Measurements from ENCODE around the gene ITGA11.

Gene ITGA11

DNA sequence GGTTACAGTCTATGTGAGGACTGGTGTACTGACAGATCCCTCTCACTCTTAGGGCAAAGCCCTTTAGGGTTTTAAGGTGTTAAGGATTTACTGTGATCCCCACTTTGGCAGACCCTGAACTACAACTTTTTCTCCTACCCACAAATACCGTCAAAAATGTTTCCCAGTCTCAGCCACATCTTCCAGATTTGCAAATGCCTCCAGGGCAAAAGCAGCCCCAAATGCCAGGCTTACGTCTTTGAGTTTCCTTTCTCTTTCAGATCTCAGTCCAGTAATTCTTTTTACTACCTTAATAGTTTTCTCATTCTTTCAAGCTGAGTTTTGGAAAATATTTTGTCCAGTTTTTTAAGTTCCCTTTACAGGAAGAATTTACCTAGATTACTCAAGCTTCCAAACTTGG is 13.4 kb upstream of the ITGA11 start:
- DNase-seq (ENCODE audit: low spot score): no peak

DNA sequence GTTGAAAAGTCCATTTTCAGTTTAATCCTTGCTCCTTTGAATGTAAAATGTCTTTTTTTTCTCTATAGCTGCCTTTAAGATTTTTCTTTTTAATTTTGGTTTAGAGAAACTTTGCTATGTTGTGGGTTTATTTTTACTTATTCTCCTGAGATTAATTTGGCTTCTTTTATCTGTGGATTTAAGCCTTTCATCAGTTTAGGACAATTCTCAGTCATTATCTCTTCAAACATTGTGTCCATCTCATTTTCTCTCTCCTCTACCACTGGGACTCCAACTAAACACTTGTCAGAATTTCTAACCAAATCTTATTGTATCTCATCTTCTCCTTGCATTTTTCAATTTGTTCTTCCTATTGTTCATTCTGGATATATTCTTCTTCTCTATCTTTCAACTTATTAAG is 12.4 kb upstream of the ITGA11 start:
- no peak for DNase-seq (ENCODE audit: low spot score)

DNA sequence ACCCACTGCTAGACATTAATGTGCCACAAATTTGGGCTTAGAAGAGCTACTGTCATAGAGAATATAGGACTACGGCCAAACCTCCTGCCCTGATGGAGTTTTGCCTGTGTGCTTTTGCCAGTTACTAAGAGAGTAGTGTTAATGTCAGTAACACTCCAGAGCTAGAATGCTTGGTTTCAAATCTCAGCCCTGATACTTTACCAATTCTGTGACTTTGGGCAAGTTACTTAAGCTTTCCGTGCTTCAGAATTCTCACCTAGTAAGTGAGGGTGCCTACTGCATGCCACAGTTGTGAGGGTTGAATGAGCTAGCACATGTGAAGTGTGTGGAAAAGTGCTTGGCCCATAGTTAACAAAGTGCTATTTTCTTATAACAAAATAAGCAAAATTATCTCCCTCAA is 10.9 kb upstream of the ITGA11 start:
- no peak for DNase-seq (ENCODE audit: low spot score)

DNA sequence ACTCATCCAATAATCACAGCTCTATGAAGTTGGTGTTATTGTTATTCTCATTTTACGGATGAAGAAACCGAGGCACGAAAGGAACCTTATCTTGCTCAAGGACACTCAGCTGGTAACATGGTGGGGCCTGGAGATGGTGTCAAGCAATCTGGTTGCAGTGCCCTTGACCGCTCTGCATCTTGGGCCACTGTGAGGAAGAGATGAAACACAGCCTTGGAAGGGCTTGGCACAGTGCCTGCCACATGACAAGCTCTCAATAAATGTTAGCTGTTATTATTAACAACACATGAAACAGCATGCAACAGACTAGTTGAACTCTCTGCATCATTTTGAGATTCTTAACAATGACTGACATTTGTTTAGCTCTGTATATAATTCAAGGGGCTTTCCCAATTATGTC is 10.1 kb upstream of the ITGA11 start:
- DNase-seq (ENCODE audit: low spot score): no peak

DNA sequence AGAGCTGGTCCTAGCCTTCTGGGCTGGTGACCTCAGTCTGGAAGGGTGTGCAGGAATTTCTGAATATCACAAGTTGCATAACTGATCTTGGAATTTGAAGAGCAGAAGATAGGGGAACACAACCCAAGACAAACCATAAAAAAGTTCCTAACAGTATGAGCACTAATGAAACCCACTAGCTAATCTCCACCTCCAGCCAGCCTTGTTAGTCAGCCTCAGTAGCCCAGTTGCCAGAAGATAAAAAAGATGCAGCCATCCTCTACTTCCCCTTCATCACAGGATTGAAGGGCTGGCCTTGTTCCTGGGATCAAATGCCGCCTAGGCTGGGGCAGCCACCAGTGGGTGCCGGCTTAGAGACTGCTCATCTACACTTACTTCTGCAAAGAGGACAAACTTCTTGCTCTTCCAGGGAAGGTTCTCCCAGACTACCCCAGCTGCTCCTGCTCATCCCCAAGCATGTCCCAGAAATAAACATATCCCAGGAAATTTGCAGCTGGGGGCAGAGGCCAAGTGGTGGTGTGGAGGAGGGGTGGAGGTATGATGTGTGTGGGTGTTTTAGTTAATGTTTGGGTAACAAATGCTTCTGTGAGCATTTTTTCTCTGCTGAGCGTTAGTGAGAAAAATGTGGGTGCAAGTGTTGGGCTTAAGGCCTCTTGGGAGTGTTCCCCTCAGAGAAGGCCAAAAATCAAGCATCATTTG is 9.2 kb upstream of the ITGA11 start:
- DNase-seq (ENCODE audit: low spot score): no peak

DNA sequence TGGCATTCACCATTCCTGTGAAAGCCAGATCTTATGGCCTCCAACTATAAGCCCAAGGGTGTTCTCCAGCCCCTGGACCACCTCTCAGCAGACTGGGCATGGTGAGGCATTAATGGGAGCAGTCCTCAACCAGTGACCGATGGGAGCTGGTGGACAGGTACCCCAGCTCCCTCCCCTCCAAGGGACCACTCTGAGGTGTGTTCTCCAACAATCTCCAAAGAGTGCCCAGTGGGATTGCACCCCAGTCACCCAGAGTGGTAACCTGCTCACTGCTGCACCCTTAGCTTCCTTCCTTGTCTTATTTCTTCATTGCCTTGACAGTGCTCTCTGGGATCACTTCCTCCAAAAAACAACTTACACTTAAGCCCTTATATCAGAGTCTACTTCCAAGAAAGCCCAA is 8.2 kb upstream of the ITGA11 start:
- DNase-seq (ENCODE audit: low spot score): no peak

DNA sequence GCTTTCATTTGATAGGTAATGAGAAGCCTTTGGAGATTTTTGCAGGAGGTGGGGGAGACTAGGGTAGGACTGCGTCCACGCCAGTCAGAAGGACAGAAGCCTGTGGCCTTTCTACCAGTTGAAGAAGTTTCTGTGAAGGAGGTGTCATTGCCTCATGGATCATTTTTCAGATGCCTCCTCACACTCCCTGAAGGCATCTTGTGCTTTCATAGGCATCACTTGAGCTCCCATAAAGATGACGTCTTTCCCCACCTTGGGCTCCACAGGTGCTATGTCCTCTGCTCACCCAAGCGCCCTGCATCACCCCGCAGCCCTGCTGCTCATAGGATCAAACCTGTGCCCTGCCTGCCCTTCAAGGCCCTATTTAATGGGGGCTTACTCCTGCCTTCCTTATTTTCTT is 7.5 kb upstream of the ITGA11 start:
- DNase-seq (ENCODE audit: low spot score): no peak

DNA sequence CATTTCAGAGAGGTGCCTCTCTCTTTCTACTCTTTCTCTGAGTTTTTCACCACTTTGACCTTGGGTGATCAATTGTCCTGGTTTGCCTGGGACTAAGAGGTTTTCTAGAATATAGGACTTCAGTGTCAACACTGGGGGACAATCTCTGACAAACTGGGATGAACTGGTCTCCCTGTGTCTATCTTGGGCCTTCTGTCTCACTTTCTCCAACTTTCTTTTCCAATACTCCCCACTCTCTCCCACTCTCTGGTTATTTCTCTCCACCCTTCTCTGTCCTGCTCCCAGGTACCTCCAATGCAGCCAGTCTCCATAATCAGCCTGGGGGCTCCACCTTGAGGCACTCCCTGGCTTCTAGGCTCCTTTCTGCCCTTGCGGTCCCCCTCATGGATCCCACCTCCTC is 4.7 kb upstream of the ITGA11 start:
- DNase-seq (ENCODE audit: low spot score): no peak

DNA sequence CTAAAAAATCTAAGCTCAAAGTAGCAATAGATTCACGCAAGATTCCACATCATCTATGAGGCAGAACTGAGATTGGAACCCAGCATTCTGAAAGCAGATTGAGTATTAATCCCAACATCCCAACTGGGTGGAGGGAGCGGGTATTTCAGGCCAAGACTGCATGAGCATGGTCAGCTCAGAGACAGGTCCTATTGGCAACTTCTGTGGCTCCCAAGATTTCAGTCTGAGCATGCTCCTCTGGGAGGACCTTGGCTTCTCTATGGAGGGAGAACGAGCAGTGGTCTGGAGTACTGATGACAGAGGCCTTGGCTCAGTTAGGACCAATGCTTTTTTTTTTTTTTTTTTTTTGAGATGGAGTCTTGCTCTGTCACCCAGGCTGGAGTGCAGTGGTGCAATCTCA is 4.0 kb upstream of the ITGA11 start:
- DNase-seq (ENCODE audit: low spot score): no peak

DNA sequence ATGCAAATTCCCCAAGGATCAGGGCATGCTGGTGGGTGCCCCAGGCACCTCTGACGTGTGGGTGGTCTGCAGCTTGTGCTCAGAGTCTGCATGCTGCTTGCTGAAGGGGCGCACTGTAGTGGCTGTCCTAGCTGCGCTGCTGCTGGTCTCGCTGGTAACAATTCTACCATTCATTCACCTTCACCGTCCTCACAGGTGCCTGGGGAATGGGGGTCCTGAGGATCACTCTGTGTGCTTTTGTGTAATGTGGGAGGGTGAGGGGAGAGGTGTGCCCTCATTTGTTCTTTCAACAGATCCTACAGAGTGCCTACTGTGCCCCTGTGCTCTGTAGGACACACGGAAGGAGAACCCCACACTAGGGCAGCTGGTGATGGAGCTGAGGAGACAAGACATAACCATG is 2.1 kb upstream of the ITGA11 start:
- no peak for DNase-seq (ENCODE audit: low spot score)

DNA sequence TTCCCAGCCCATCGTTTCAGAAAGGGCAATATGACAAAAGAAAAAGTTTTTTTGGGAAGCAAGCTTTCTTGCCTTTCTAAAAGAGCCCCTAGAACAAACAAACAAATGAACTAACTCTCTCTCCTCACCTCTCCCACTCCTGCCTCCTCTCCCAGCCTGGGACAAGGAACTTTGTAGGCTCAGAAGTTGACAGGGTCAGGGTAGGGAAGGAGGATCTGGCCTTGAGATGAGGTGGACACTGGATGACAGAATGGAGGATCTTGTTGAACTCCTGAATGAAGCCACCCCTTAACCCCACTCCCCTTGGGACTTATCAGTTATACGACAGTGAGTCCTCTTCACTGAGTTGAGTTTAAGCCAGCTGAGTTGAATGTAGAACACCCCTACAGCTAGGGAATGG is 1.6 kb upstream of the ITGA11 start:
- no peak for DNase-seq (ENCODE audit: low spot score)

DNA sequence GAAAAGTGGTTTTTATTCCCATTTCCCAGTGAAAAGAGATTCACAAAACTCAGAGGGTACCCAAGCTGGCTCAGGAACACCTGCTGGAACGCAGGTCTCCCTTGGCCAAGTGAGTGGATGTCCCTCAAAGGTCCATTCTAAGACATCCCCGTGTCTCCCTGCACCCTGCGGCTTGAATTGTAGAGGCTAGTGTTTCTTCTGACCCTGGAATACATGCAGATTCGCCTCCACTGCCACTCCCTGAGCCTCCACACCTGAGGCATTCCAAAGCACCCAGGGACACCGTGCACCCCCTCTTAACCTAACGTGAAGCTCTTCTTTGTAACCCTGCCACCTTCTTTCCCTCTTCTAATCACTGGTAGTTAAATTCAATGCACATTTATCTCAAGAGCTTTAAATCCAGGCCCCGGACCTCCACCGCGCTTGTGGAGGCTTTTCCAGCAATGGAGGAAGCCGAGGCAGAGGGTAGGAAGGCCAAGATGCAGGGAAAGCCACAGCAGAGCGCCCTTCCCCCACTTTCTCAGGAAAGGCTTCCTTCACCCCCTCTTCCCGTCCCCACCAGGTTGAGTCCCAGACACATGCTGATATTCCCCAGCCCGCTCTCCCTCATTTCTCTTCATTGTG is 590 bp upstream of the ITGA11 start:
- DNase-seq (ENCODE audit: low spot score): no peak

DNA sequence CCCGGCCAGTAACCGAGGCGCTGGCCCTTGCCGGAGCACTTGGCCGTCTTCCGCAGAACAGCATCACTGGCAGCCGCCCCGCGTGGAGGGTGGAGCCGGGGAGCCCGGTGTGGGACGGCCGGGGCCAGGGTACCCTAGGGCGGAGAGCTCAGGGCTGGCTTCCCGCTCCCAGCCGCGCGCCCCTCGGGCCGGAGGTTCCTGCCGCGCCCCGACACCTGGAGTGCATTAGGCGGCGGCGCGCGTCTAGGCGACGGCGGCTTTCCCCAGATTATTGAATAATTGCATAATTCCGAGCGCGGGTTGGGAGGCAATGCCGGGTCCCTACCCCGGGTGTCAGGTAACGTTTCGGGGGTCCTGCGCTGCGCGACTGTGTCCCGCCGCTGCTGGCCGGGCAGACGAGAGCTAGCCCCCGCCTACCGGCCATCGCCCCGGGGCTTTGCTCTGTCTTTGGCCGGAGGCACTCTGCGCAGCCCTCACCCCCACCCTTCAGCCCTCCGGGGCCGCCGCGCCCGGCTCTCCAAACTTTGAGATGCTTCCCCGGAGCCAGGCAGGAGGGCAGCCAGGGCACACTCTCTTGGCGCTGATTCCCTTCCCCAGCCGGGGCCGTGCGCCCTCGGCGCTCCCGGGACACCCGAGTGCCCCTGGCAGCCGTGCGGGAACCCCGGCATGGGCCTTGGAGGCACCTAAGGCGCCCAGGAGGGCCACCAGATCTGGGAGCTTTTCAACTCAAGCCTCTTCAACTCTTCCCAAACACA is 749 bp downstream of the ITGA11 start:
- no peak for DNase-seq (ENCODE audit: low spot score)

DNA sequence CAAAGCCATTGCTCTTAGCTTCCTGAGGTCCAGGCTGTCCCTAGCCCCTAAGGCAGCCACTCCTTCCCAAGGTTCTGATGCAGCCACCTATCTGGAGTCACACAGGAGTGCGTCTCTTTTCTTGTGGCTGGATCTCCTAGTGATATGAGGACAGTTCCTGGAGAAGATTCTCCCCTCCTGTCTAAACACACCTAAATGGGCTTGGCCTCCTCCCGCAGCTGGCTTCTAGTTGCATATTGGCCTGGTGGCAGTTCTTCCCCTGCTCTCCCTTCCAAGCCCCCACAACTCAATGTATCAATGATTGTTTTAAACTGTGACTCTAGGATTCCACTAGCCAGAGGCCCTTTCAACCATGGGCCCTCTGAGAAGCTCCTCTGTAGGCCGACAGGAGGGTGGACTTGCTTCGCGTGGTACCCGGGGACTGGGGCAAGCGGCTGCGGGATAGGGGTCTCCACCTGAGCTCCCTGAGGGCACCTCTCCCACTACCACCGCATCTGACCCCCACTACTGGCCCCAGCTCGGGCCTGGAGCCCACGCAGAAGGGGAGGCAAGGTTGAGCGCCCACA is 1.4 kb downstream of the ITGA11 start:
- no peak for DNase-seq (ENCODE audit: low spot score)

DNA sequence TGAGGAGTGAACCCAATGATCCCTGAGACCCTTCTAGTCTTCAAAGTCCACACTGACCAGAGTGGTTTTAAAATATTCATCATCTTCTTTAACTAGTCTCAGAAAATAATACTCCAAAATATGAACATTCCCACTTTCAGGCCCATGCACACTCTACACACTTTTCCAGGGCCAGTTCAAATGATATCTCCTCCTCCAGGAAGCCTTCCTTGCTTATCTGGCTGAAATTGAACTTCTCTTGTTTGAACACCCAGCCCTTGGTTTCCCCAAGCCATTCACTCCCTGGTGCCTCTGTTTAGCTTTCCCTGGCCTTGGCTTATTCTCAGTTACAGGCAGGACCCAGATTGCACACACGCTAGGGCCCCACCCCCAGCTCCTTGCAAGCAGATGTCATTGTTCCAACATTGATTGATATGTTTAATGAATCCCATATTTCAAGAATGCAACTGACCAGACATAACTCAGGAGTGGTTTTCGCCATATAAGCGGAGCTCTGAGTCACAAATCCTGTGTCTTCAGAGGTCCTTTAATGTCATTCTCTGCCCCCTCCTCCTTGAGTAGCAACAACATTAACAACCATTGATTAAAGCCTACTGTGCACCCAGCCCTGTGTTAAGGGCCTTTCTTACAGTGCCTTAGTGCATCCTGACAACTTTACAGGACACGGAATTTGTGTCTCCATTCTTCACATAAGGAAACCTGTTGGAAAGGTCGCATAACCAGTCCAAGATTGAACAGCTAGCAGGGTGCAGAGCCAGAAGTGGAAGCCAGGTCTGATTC is 2.1 kb downstream of the ITGA11 start:
- no peak for DNase-seq (ENCODE audit: low spot score)

DNA sequence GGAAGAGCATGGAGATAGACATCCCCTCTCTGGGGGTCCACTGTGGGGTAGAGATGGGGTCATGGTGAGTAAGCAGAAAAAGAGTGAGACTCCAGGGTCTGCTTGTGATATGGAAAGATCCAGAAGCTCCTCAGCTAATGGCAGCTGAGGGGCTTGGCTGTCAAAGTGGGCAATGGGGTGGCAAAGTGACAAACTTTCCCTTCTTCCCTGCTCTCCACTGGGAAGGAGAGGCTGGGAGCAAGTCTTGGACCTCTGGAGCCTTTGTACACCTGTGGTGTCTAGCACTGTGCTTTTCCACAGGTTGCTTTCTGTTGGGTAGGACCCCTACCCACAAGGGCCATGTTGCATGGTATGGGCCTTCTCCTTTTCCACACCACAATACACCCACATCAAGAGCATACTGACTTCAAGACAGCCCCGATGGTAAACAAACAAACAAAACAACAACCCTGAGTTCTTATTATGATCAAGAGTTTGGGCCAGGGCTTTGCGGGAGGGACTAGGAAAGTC is 3.5 kb downstream of the ITGA11 start:
- DNase-seq (ENCODE audit: low spot score): no peak

DNA sequence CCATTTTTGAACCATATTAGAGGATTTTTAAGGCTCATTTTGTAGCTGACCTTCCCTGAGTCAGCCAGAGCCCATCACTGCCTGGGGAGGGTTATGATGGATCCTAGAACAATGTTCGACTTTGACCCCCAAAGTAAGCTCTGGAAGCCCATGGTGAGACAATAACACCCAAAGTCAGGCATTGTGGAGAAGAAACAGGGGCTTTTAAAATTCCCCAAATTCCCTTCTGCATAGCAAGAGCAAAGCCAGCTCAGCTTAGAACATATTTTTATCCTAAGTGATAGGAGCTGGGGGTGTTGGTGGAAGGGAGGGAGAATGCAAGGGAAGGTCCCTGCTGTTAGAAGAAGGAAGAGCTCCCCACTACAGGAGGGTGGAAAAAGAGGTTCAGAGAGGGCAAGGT is 4.0 kb downstream of the ITGA11 start:
- DNase-seq (ENCODE audit: low spot score): no peak

DNA sequence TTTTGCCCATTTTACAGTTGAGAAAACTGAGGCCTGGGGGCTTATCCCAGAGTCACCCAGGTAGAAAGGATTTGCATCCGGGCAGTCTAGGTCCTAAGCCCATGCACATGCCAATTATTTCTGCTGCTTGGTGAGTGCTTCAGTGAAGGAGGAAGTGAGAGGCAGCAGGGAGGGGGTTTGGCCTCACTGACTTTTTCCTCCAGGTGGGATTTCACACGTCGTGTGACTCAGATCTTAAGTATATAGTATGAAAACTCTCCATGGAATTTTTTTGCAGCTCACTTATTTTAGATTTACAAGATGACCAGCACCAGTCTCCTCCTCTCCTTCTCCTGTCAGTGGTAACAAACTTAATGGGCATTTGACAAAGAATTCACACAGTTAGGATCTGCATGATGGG is 4.6 kb downstream of the ITGA11 start:
- no peak for DNase-seq (ENCODE audit: low spot score)

DNA sequence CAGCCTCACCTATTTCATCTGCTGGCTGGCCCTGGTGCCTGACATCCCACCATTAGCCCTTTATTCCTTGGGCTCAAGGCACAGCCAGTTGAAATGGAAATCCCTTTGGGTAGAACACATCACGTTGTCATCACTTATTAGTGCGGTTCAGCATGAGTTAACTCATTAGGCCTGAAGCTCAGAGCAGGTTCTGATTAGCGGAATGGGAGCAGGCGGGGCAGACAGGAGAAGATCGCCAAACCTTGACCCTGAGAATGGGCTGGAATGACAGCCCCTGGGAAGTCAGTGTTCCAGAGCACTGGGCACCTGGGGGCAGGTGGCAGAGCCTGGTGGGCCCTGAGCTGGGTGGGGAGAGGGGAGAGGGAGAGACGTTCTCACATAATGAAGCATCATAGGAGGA is 5.8 kb downstream of the ITGA11 start:
- no peak for DNase-seq (ENCODE audit: low spot score)

DNA sequence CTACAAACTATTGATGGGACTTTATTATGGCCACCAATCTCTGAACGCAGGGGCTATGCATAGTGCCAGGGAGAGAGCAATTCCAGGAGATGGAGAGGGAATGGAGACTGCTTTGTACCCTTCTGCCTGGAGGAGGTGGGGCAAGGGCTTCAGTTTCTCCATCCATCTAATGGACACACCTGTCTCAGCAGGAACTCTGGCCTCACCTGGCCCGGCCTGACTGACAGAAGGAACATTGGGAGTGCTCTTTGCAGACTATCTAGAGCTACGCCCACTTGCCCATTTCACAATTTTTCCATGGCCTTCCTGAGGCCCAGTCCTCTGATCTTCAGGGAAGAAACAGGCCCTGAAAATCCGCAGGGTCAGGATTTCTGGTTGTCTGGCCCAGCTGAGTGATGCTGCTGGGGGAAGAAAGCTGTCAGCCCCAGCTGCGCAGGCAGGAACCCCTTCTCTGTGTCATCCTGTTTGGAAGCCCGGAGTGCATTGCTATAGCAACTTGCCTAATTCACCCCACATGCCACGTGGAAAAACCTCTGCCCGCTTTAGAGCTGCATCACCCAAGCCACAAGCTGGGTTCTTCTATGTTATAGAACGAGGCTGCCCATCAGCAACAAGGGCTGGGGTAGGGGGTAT is 6.4 kb downstream of the ITGA11 start:
- DNase-seq (ENCODE audit: low spot score): no peak

DNA sequence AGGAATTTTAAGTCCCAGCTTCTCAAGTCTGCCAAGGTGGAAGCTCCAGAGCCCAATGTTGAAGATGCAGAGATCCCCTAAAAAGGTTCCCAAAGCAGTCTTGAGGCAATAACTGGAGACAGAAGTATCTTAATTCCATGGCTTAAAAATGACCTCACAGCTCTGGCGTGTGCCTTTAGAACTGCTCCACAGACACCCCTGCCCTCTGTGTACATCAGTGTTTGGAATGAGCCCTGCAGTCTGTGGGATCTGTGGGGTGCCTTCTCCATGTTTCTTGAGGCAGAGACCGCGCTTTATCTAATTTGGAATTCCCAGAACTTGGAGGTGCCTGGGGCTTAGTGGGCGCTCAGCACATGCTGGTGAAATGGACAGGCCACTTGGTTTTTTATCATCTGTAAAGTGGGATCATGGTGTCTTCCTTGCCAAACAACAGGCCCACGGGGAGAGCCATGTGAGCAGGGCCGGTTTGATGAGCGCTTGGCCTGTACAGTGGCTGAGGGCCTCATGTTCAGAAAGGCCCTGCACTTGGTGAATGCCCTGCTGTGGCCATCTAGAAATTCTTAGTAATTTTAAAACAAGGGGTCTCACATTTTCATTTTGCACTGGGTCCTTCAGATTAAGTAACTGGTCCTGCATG is 7.1 kb downstream of the ITGA11 start:
- DNase-seq (ENCODE audit: low spot score): no peak
